Activated CD8-positive, alpha-beta memory T cell treated with anti-CD3 and anti-CD28 coated beads for 24 hours (primary cell): ENCODE data around the gene EXTL1.

Experiments used
- DNase-seq: peaks from one replicate; pipeline ENCODE4 v3.0.0-alpha.2; 2020

EXTL1 gene

DNA sequence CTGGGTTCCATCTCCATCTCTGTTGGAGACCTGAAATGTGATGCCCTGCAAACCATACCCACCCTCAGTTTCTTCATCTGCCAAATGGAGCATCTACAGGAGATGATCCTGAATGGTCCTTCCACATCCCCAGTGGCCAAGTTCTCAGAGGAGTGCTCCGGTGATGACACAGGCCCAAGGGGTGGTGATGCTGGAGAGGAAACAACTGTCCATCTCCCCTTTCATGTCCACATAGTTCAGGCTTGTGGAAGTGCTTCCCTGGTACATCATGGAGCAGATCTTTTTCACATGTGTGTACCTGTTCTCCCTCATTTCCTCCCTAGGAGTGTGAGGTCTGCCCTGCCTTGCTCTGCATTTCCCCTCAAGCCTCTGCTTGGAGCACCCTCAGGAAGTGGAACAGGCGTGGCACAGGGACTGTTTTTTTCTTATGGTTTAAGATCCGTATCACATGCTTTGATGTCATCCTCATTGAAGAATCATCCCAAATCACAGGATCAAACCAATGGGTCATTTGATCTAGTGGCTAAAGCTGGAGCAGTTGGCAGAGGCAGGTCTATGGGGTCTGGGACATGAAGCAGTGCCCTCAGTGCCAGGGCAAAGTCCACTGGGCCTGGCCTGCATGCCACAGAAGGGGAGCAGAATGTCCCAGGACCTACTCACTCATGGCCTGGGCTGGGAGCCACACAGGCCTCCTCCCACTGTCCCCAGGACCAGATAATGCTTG is 54.0 kb downstream of the EXTL1 start:
- no peak for DNase-seq

DNA sequence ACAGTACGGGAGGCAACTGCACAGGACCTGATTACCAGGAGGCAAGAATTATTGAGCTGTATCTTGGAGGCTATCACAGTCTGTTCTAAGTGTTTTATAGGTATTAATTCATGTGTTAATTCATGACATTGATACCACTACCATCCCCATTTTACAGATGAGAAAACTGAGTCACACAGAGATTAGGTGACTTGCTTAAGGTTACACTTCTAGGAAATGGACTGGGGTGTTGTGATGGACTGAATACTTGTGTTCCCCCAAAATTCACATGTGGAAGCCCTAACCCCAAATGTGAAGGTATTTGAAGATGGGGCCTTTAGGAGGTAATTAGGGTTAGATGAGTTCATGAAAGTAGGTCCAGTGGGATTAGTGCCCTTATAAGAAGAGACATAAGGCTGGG is 55.9 kb downstream of the EXTL1 start:
- DNase-seq: no peak

GRCh38 chr1:26078286-26079177 is 57.0 kb downstream of the EXTL1 start:
- DNase-seq: no peak

GRCh38 chr1:26079178-26079563 is 57.6 kb downstream of the EXTL1 start:
- DNase-seq: no peak

- DNase-seq: no peak
Measured at GRCh38 chr1:26079960-26080814, 58.6 kb downstream of the EXTL1 start.

GRCh38 chr1:26081267-26082019 is 59.9 kb downstream of the EXTL1 start:
- DNase-seq: no peak

DNA sequence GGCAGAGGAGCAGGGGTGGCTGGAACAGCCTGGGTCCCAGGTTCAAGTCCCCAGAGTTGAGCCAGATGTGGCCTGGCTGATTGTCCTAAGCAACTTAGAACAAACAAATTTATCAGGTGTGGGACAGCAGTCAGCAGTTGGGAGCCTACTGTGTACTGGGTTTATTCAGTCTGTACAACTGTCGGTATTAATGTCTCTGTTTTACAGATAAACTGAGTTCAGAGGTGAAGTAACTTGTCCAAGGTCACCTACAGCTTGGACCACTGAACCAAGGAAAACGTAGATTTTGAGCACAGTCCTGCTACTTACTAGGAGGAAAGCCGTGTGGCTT is 60.4 kb downstream of the EXTL1 start:
- no peak for DNase-seq

DNA sequence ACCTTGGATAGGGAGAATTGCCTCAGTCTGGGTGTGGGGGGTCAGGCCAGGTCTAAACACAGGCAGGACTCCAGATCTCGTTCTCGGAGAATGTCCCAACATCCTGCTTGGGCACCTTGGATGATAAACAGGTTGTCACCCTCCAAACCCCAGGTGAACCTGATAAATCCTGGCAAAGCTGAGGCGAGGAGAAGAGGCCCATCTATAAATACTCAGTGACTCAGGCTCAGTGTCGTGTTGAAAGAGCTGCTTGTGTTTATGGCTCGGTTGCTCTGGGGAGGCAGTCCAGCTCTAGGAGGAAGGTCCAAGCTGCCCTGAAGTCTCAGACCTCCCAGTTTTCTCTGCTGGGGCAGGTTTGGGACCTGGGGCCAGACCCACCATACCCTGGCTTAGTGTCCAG is 61.6 kb downstream of the EXTL1 start:
- DNase-seq: no peak

DNA sequence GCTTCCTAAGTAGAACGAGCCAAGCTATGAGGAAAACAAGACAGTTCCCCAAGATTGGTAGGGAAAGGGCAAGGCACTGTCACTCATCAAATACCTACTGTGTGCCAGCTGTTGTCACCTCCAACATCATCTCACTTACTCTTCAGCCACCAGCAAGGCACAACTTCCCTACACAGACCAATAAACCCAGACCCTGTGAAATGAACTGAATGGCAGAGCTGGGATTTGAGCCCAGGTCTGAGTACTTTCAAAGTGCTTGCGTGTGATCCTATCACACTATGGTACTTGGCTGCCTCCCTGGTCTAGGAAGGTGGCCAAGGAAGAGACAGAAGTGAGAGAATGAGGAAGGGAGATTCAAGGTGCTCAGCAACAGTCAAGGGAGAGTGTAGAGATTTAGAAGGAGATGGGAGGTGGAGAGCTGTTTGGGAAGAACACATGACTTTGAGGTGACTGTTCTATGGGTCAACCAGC is 62.6 kb downstream of the EXTL1 start:
- DNase-seq: no peak

GRCh38 chr1:26084844-26085243 is 63.3 kb downstream of the EXTL1 start:
- DNase-seq: no peak
